Heart left ventricle (tissue), 13 donors: ENCODE results near the gene CCDC169.

Experiments
- POLR2A ChIP-seq, 2 donors: fragments of 450-650 bp; IDR thresholded peaks; one replicate each; pipeline ENCODE4 v1.6.1; 2017; ENCODE audit warnings: antibody characterized with exemption in 2 of 2, mild to moderate bottlenecking in 2 of 2, moderate library complexity in 2 of 2
- TF ChIP-seq, protein P1 (sequence below), 12 donors: fragments of 200-600 bp; sonication (generic) in 4 of 12; IDR thresholded peaks; one replicate each; pipeline versions ENCODE4 v1.5.0 to v1.8.0; 2018 to 2022; ENCODE audit warnings: antibody characterized with exemption in 12 of 12, mild to moderate bottlenecking in 5 of 12
- donor health status: ischemic (EF 13 %, LVEDD 7.1; RV severe dilation, severe dysfunction).
- donor health status: DM: no; HTN: yes; CAD: no.
- donor health status: DM: no; HTN: no; CAD: no.
- donor health status: ischemic (EF 25% LVEDD 6.9; RV normal size, moderate dysfunction).
- donor health status: ischemic (EF 25% LVEDD 5.7; RV mildly dilated, moderate dysfunction).
- donor health status: ischemic (EF 35%, LVEDD 5.7; RV mildly dilated, moderate dysfunction).
- donor health status: nonischemic (EF 11% LVEDD 7.7; RV severe dilation, severe dysfunction).
- donor health status: DM: yes; HTN: yes; CAD: no.
- donor health status: PGD.
- donor health status: ischemic (EF 29% LVEDD 5.4; RV normal size, mild dysfunction).
- donor health status: nonischemic (EF 23%, LVEDD 6.1; RV moderate dilation, normal function).

DNA sequence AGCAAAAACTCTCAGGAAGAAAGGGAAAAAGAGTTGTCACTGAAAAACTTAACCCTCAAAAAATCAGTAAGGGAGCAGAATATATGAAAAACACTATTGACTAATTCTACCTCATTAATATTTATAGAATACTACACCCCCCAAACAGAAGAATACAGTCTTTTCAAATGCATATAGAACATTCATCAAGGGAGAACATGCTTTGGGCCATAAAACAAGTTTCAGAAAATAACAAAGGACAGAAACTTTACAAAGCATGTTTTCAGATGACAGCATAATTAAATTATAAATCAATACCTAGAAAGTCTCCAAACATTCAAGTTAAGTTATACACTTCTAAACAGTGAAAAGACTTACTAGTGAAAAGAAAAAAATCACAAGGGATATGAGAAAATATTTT lies 113.7 kb downstream of the CCDC169 start:
- TF ChIP-seq, protein P1, sequence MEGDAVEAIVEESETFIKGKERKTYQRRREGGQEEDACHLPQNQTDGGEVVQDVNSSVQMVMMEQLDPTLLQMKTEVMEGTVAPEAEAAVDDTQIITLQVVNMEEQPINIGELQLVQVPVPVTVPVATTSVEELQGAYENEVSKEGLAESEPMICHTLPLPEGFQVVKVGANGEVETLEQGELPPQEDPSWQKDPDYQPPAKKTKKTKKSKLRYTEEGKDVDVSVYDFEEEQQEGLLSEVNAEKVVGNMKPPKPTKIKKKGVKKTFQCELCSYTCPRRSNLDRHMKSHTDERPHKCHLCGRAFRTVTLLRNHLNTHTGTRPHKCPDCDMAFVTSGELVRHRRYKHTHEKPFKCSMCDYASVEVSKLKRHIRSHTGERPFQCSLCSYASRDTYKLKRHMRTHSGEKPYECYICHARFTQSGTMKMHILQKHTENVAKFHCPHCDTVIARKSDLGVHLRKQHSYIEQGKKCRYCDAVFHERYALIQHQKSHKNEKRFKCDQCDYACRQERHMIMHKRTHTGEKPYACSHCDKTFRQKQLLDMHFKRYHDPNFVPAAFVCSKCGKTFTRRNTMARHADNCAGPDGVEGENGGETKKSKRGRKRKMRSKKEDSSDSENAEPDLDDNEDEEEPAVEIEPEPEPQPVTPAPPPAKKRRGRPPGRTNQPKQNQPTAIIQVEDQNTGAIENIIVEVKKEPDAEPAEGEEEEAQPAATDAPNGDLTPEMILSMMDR (IDR thresholded peaks at IDR 0.05) = no peak
- TF ChIP-seq POLR2A (IDR thresholded peaks at IDR 0.05) = no peak
